Left lobe of liver (tissue), 2 donors: ENCODE data around the gene UGDH. TPM values are rescaled to one million over a fixed set of nuclear protein-coding genes. Genes with fewer than 3 reads are reported as not detected.

Experiments
- ATAC-seq: fragments of 200-7000 bp; cut with Tn5 transposase; one replicate; pipeline ENCODE4 v1.9.1; 2020; ENCODE audit warnings: mild to moderate bottlenecking, moderate library complexity
- DNase-seq: peaks from one replicate; pipeline ENCODE4 v3.0.0-alpha.2; 2020; ENCODE audit warnings: low spot score
- total RNA-seq: library from RNA; stranded (reverse); gene quantifications from one replicate; pipeline ENCODE4 v1.2.1, GENCODE V29; 2021
- donor health status: DM: no; HTN: no; CAD: no; lungs with moderate emphysema.
- donor health status: DM: no; HTN: yes; CAD: no.

The UGDH gene
- total RNA-seq, 1 donor from 2014 or later = 225 TPM

DNA sequence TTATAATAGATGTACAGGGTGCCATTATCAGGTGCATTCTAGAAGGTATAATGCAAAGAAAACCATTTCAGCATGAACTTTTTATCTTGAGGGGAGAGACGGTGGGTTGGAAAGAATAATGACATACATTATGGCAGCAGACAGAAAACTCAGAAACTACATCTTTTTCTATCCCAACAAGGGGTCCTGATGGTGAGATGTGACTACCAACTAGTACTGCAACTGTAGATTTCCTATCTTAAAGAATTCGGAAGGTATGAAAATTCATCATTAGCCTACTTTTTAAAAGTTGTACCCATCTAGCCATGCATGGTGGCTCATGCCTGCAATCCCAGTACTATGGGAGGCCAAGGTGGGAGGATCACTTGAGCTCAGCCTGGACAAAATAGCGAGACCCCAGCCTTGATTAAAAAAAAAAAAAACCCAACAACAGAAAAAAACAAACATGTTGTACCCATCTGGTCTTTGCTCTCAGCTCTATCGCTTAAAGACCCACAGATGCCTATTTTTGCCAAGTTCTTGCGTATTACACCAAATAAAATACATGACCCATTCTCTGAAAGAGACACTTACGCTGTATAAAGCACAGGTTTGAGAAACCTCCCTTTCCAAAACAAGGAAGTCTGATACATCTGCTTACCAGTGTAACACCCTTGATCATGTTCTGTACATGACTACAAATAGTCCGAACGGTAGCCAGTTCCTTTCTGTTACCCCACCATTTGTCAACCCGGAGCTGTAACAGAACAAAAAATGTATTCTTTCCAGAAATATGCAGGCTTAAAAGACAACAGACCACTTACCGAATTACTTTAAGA lies 70.1 kb downstream of the UGDH start:
- no peak for ATAC-seq
- DNase-seq = no peak

DNA sequence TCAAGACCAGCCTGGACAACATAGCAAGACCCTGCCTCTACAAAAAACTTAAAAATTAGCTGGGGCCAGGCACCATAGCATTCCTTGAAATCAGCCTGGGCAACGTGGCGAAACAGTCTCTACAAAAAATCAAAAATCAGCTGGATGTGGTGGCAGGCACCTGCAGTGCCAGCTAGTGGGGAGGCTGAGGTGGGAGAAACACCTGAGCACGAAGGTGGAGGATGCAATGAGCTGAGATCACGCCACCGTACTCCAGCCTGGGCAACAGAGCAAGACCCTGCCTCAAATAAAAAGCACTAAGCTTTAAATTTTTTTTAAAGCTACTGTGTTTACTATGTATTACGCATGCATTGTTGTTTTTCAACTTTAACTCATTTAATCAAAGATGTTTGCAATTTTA lies 71.8 kb downstream of the UGDH start:
- ATAC-seq = no peak
- DNase-seq = no peak

DNA sequence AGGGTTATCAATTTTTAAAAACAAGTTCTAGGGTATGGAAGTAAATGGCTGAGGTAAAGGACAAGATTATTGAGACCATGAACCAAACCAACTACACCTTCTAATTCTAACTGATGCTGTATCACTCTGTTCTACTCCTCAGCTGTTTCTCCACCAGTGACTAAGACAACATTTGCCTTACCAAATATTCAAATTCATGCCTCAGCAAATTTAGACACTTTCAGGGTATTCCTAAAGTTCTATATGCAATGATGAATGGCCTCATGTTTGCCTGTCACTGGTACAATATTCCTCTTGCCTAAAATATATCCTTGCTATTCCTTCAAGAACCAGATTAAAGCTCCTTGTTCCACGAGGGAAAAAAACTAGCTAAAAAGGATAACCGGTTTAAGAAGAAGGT lies 73.5 kb downstream of the UGDH start:
- ATAC-seq = no peak
- DNase-seq = no peak

DNA sequence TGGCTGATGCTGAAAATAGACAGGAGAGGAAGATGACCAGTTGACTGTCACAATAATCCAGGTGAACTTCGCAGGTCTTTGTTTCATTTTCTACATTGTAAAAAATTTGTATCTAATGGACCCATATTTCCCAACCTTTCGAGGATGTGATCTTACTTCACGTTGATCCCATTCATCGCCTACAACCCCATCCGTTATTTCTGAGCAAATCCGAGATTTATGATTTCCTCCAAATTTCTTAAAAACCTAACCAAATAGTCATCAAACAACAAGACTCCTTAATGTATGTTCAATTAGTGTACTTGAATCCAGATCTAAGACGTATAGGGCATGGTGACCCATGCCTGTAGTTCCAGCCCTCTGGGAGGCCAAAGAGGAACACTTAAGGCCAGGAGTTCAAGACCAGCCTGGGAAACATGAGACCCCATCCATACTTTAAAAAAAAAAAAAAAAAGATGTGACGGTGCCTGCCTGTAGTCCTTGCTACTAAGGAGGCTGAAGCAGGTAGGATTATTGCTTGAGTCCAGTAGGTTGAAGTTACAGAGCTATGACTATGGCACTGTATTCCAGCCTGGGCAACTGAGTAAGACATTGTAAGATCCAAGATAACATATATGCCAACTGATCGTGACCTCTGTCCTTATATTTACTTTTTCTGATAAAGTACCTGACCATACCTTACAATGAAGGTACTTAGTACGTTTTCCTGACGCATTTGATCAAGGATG lies 74.2 kb downstream of the UGDH start:
- no peak for ATAC-seq
- DNase-seq = no peak

DNA sequence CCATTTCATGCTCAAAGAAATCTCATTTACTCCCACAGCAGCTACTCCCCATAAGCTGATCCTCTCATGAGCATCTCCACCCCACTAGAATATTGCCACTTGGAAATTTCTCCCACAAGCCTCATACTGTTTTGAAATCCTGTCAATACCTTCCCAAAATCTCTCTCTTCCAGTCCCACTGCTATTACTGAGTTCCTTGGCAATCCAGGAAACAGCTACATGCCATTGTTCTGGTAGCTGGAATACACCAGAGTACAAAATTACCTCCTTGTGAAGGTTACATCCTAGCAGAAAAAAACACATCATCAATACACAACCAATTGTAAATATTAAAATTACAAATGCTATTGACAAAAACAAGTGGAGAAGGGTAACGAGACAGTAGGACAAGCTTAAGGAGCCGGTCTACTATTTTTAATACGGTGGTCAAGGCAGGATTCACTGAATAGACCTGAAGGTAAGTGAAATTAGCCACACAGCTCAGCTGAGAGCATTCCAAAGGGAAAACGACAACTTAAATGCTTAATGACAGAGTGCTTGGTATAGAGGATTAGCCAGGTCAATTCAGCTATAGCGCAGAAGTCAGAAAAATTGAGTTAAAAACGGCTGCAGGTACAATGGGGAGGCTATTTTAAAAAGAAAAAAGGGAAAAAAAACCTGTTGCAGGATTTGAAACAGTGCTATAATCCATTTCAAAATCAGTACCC lies 74.9 kb downstream of the UGDH start:
- ATAC-seq = no peak
- no peak for DNase-seq

DNA sequence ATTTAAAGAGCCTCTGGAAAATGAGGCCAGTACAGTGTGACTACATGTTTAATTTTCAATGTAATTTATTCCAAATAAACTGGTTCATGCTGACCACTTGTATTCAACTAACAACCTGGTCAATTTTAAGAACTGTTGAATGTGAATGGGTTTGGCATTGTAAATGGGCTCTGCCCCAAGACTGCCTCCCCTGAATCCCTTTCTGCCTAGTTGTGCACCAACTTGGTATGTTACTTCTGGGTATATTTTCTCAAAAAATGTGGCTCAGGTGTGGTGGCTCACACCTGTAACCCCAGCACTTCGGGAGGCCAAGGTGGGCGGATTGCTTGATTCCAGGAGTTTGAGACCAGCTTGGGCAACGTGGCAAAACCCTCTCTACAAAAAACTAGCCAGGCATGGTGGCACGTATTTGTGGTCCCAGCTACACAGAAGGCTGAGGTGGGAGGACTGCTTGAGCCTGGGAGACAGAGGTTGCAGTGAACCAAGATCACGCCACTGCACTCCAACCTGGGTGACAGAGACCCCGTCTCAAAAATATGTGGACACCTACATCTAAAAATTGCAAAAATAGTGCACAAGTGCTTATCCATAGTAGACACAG lies 75.7 kb downstream of the UGDH start:
- DNase-seq = no peak
- no peak for ATAC-seq

DNA sequence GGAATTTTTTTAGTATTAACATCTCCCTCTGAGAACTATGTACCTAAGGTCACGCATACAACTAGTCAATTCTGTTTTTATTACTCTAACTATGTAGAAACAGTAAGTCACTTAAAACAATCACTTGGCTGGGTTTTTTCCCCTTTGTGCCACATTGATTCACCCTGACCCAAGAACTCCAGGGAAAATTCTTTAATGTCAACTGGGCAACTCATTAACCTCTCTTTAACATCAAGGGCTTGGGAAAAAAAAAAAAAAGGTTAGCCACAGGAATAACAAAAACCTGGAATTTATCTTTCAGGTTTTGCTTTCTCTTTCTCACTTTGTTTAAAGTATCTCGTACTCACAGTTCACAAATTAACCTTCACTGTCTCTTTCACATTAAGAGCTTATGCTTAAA lies 76.6 kb downstream of the UGDH start:
- DNase-seq = no peak
- peak; percentile 65 for ATAC-seq

Other genes starting within 250 kb of the UGDH start
- gene RFC1, start 161.1 kb downstream of the UGDH start, total RNA-seq = 16.1 TPM
- 22.0 TPM for gene KLB, start 120.5 kb downstream of the UGDH start, total RNA-seq
- 364 TPM for gene RPL9, start 68.5 kb downstream of the UGDH start, total RNA-seq
- gene LIAS, start 68.4 kb downstream of the UGDH start, total RNA-seq = 13.7 TPM
- gene SMIM14, start 111.4 kb upstream of the UGDH start, total RNA-seq = 209 TPM
- 43.4 TPM for gene UBE2K, start 170.7 kb upstream of the UGDH start, total RNA-seq